ENCODE measurements around the gene CORO7.

CORO7 gene

DNA sequence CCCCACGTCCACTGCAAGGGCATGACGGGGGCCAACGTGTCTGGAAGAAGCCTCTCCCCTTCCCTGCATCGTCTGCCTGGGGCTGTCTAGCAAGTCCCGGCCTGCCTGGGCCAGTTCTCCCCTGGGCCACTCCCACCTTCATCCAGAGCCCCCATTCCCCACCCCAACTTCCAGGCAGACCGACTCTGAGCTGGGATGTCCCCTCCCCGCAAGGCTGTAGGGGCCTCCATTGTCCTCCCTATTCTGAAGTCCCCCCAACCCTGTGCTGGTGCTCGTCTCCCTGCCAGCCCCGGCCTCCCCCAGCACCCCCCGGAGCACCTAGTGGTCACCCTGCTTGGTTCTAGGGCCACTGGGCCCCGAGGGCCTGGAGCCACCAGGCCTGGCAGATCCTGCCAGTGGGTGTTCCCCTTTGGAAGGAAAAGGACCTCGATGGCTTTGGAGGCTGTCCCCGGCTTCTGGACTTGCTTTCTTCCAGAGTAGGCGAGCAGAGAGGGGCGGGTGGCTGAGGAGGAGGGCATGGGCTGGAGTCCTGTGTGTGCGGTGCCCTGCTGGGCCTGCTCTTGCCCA, 95.7 kb downstream of the CORO7 start:
- TF ChIP-seq TAF1 (IDR thresholded peaks at IDR 0.05; ENCODE audit: borderline replicate concordance, insufficient read depth, low read length) (no peak), POLR2AphosphoS5 (IDR thresholded peaks at IDR 0.05; ENCODE audit: low read depth, low read length) (no peak), SIN3A (IDR thresholded peaks at IDR 0.05; ENCODE audit: borderline replicate concordance, insufficient read depth, low read length) (no peak), FOXP2 (optimal IDR thresholded peaks at IDR 0.05; ENCODE audit: borderline replicate concordance, extremely low read depth, extremely low read length, insufficient read depth) (no peak)
- TF ChIP-seq, protein P1, sequence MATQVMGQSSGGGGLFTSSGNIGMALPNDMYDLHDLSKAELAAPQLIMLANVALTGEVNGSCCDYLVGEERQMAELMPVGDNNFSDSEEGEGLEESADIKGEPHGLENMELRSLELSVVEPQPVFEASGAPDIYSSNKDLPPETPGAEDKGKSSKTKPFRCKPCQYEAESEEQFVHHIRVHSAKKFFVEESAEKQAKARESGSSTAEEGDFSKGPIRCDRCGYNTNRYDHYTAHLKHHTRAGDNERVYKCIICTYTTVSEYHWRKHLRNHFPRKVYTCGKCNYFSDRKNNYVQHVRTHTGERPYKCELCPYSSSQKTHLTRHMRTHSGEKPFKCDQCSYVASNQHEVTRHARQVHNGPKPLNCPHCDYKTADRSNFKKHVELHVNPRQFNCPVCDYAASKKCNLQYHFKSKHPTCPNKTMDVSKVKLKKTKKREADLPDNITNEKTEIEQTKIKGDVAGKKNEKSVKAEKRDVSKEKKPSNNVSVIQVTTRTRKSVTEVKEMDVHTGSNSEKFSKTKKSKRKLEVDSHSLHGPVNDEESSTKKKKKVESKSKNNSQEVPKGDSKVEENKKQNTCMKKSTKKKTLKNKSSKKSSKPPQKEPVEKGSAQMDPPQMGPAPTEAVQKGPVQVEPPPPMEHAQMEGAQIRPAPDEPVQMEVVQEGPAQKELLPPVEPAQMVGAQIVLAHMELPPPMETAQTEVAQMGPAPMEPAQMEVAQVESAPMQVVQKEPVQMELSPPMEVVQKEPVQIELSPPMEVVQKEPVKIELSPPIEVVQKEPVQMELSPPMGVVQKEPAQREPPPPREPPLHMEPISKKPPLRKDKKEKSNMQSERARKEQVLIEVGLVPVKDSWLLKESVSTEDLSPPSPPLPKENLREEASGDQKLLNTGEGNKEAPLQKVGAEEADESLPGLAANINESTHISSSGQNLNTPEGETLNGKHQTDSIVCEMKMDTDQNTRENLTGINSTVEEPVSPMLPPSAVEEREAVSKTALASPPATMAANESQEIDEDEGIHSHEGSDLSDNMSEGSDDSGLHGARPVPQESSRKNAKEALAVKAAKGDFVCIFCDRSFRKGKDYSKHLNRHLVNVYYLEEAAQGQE (IDR thresholded peaks at IDR 0.05; ENCODE audit: insufficient read depth in 1 of 2, low read depth in 2 of 2, low read length in 2 of 2): no peak

DNA sequence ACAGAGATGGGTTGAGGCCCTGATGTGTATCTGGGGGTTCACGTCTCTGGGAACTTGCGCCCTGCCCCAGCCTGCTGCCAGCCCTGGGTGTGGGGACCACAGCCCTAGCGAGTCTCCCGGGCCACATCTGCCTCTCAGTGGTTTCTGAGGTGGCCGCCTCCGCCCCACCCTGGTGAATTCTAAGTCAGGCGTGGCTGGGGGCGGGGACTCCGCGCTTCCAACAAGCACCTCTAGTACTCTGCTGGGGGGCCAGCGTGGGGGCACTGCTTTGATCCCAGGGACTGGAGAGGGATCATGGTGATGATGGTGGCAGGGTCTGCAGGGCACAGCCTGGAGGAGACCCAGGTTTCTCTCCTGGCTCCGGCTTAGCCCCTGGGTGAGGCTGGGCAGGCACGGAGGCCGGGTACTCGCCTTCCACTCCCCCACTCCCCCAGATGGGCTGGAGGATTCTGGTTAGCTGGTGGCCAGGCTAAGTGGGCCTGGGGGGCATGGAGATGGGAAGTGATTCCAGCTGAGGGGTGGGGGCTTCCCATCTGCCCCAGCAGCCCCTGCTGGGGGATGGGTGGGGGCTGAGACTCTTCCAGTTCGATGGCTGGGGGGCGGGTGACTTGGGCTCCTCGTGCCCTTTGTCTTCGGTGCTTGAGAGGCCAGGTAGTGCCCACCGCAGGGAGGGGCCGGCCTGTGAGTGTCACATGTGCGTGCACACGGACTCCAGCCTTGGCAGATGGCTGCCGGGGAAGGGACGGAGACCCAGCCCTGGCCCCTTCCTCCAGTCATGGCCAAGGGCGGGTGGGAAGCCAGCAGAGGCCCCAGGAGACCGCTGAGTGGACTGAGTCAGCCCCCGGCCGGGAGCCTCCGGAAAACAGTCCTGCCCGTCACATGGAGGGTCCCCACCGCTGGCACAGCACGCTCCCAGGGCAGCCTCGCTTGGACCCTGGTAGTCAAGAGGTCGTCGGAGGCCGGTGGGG, 96.7 kb downstream of the CORO7 start:
- no peak for TF ChIP-seq TAF1 (IDR thresholded peaks at IDR 0.05; ENCODE audit: borderline replicate concordance, insufficient read depth, low read length)
- no peak for TF ChIP-seq FOXP2 (optimal IDR thresholded peaks at IDR 0.05; ENCODE audit: borderline replicate concordance, extremely low read depth, extremely low read length, insufficient read depth)
- TF ChIP-seq POLR2AphosphoS5 (IDR thresholded peaks at IDR 0.05; ENCODE audit: low read depth, low read length): no peak
- TF ChIP-seq, protein P1 (IDR thresholded peaks at IDR 0.05; ENCODE audit: insufficient read depth in 1 of 2, low read depth in 2 of 2, low read length in 2 of 2): no peak
- no peak for TF ChIP-seq SIN3A (IDR thresholded peaks at IDR 0.05; ENCODE audit: borderline replicate concordance, insufficient read depth, low read length)

DNA sequence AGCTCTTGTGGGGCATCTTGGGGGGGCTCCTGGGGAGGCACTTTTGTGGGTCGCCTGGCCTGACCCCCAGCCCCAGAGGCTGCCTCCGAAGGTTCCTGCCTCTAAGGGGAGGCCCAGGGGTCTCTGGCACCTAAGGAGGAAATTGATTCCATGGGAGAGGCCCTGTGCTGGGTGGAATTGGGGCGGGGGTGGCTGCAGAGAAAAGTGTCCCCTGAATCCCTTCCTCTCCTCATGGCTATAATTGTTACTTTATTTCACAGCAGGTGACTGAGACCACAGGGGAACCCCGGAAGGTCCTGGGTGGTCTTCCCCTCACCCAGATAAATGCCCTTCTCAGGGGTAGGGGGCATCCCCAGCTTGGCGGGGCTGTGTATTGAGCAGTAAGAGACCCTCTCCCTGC, 97.4 kb downstream of the CORO7 start:
- TF ChIP-seq SIN3A (IDR thresholded peaks at IDR 0.05; ENCODE audit: borderline replicate concordance, insufficient read depth, low read length): no peak
- TF ChIP-seq FOXP2 (optimal IDR thresholded peaks at IDR 0.05; ENCODE audit: borderline replicate concordance, extremely low read depth, extremely low read length, insufficient read depth): no peak

DNA sequence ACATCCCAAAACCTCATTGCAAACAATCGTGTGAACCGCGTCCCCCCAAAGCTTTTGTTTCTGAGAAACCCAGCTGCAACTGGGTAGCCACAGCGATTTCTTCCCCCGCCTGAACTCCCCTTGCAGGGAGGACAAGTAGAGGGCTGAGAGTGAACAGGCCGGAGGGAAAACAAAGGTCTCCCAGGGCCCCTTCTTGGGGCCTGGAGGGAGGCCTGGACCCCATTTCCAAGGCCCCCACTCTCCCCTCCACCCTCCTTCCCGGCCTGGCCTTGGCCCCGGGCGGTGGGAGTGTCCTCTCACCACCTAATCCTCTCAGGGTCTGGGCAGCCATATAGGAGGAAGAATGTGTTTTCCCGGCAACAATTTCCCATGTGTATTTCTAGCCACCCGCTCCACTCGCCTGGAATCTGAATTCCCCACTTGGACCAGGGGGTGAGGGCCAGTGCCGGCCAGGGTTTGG, 97.9 kb downstream of the CORO7 start:
- no peak for TF ChIP-seq TAF1 (IDR thresholded peaks at IDR 0.05; ENCODE audit: borderline replicate concordance, insufficient read depth, low read length)
- TF ChIP-seq, protein P1 (IDR thresholded peaks at IDR 0.05; ENCODE audit: insufficient read depth in 1 of 2, low read depth in 2 of 2, low read length in 2 of 2): no peak
- TF ChIP-seq POLR2AphosphoS5 (IDR thresholded peaks at IDR 0.05; ENCODE audit: low read depth, low read length): no peak
- no peak for TF ChIP-seq SIN3A (IDR thresholded peaks at IDR 0.05; ENCODE audit: borderline replicate concordance, insufficient read depth, low read length)
- no peak for TF ChIP-seq FOXP2 (optimal IDR thresholded peaks at IDR 0.05; ENCODE audit: borderline replicate concordance, extremely low read depth, extremely low read length, insufficient read depth)

DNA sequence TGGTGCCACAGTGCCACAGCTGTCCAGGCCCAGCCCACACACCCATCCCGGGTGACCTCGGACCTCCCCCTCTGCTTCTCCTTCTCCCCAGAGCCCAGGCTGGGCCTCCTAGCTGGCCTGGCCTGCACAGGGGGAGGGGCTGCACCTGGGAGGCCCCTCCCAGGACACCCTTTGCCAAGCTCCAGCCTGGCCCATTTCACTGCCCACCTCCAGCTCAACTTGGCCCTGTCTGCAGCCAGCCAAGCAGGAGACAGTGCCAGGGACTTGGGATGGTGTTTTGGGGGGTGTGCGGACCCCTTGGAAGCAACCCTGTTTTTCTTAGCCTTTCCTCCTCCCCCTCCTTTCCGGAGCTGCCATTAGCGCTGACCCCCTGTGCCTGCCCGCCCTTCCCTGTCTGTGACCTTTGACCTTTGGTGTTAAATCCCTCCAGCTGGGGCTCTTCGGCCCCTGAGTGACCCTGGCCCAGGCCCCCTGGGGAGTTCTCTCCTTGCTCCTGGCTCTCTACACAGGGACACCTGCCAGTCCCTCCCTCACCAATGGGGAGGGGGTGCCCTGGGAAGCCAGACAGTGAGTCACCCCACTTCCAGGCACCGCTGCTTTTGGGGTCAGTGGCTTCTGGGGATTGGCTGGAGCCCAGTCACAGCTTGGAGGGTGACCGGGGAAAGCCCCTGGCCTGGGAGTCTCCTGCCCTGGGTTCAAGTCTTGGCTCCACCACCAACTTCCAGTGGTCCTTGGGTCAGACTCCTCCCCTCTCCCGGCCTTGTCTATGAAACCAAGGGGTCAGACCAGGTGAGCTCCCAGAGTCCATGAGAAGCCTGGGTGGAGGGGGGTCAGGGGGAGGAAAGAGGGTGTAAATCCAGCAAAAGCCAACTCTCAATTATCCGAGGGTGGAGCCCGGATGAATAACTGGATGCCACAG, 98.6 kb downstream of the CORO7 start:
- TF ChIP-seq SIN3A (IDR thresholded peaks at IDR 0.05; ENCODE audit: borderline replicate concordance, insufficient read depth, low read length): no peak
- TF ChIP-seq, protein P1 (IDR thresholded peaks at IDR 0.05; ENCODE audit: insufficient read depth in 1 of 2, low read depth in 2 of 2, low read length in 2 of 2): no peak
- TF ChIP-seq TAF1 (IDR thresholded peaks at IDR 0.05; ENCODE audit: borderline replicate concordance, insufficient read depth, low read length): no peak
- no peak for TF ChIP-seq FOXP2 (optimal IDR thresholded peaks at IDR 0.05; ENCODE audit: borderline replicate concordance, extremely low read depth, extremely low read length, insufficient read depth)
- no peak for TF ChIP-seq POLR2AphosphoS5 (IDR thresholded peaks at IDR 0.05; ENCODE audit: low read depth, low read length)

All from PFSK-1 (cell line).